Stimulated activated CD4-positive, alpha-beta T cell treated with anti-CD3 and anti-CD28 coated beads, Interleukin-1b, Interleukin-23, amount 100 ng/mL, for 24 hours (primary cell): Measurements from ENCODE around the gene PDGFA.

Source experiments
- DNase-seq, 4 experiments: peaks; one replicate each; pipeline ENCODE4 v3.0.0-alpha.2; 2020; ENCODE audit warnings: low read depth in 4 of 4, low spot score in 1 of 4

PDGFA gene

DNA sequence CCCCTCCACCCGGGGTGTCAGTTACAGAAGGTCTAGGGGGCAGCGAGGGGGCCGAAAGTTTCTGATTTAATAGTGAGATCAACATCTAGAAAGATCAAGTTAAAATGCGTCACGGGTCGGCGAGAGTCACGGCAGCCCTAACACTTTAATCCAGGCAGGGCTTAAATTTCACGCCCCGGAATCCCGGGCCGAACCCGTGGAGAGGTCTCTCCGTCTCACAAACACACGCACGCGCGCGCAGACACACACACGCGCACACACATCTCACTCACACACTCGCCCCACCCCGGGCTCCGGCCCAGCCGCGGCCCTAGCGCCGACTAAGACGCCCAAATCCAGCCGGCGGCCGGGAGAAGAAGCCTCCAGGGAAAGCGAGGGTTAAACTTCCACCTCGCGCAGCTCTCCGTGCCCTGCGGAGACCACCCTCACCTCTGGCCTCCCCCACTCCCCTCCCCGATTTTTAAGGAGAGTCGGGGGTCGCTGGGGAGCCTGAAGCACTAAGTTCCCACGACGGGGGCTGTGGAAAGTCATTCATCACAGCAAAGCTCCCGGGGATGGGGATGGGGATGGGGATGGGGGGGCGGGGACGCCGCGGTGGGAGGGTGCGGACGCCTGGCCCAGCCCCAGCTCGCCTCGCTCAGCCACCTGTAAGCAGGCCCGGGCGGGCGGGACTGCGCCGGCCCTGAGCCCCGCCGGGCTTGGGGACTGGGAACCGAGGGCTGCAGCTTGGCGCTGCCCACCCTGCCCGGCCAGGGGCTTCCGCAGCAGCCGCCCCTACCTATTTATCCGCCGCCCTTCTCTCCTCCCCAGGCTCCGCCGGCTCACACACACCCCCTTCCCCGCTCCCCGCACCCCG is 1.6 kb downstream of the PDGFA start:
- DNase-seq = no peak

DNA sequence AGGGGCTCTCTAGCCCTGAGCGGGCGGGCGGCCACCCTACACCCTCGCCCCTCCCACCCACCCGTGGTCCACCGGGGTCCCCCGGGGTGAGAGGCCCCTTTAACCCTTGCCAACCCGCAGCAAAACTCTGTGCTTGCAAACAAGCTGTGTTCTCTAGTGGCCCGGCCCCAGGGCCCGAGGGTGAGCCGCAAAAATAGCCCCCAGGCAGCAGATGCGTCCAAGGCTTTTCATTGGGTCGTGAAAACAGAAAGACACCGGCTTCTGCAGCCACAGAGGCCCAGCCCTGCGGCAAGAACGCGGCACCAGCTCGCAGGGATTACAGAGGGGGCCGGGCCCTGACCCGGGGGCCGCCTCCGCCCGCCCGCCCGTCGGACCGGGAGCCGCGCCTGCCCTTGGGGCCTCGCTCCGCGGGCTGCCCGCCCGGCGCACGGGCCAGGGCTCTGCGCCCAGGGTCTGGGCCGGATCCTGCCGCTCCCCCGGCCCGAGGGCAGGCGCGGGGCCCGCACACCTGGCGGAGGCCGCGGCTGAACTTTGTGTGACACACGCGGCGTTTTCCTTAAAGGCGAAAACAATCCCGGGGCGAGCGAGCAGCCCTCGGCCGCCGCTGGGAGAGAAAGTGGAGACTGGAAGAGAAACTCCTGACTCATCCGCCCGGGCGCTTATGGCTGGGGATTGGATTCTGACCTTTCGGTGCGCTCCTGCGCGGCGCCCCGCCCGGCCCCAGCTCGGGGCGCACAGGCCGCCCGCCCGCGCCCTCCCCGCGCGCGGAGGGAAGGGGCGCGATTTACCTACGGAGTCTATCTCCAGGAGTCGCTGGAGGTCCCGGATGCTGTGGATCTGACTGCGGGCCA is 2.8 kb downstream of the PDGFA start:
- no peak for DNase-seq

DNA sequence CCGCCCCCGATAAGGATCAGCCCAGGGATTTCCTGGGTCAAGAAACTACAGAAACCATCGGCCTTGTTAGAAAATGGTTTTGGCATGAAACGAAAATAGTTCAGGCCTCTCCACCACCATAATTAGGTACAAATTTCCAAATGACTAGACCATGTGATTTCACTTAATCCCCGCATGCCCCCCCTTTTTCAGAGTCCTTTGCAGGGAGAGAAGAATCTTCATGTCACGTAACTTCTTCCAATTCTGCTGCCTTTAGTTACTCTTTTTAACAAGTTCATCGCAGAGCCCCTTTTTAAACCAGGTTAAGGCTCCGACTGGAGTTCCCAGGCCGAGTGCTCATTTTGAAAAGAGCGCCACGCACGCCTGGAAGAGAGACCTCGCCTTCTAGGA is 3.4 kb downstream of the PDGFA start:
- DNase-seq = no peak

- no peak for DNase-seq
Observed at GRCh38 chr7:515628-516027, 4.0 kb downstream of the PDGFA start.

DNA sequence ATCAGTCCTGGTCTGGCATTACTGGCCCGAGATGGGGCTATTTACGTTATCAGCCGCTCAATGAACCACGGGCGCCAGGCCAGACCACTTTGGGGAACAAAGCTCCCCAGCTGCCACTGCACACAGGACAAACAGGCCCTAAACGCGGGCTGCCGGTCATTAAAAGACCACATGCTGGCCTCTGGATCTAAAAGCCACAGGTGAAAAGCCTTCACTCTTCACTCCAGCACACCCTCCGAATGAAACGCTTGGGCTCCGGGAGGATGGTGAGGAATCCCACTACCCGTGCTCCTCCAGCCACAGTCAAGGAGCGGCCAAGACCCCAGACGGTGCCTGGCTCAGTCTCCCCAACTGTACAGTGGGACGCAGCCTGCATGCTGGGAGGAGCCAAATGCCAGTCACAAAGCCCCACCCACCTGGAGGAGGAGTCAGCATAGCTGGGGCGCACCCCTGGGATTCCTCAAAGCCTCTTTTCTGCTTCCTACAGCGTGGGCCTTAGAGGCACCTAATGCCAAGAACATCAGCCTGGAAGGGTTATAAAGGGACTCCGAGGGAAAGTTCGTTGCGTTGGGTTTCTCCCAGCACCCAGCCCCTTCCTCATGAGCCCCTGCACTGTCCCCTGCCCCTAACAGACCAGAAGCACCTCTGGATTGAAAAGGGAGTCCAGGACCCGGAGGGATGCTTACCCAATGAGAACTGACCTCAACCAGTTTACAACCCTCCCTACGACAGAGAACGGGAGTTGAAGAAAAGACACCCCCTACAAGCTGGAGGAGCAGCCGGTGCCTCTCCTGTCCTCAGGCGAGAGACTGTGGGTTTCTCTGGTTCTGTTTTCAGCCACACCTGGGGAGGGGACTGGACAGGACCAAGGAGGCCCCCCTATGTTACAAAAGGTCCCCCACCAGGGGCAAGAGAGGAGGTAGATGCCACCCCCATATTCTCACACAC is 4.7 kb downstream of the PDGFA start:
- no peak for DNase-seq

DNA sequence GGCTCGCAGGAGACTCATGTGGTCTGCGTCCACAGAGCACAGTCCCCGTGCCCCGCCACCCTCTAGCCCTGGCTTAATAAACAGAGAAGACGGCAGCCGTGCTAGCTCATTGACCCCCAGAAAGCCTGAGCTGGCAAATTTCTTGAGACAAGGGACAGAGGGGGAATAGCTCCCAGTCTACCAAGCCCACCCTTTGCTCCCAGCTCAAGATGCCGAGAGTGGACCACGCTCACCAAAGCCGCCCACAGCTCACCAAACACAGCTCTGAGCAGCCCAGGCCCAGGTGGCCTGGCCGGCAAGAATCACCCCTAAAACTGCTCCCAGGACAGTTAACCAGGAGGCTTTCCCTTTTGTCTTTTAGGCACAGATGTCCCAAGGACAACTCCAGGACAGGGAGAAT is 5.4 kb downstream of the PDGFA start:
- DNase-seq = no peak

GRCh38 chr7:513521-514166 is 6.0 kb downstream of the PDGFA start:
- DNase-seq = no peak

GRCh38 chr7:512541-513311 is 6.9 kb downstream of the PDGFA start:
- DNase-seq = no peak

DNA sequence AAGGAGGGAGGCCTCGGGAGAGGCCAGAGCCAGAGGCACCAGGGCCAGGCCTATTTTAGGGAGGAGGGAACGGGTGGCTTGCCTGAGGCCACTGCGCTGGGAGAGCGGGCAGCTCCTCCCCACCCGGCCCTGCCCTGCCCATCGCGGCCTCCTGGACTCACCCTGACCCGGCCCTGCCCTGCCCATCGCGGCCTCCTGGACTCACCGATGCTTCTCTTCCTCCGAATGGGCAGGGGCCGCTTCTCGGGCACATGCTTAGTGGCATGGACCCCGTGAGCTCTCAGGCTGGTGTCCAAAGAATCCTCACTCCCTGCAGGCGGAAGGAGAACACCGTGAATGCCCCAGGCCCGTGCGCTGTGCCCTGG is 7.5 kb downstream of the PDGFA start:
- DNase-seq = no peak

DNA sequence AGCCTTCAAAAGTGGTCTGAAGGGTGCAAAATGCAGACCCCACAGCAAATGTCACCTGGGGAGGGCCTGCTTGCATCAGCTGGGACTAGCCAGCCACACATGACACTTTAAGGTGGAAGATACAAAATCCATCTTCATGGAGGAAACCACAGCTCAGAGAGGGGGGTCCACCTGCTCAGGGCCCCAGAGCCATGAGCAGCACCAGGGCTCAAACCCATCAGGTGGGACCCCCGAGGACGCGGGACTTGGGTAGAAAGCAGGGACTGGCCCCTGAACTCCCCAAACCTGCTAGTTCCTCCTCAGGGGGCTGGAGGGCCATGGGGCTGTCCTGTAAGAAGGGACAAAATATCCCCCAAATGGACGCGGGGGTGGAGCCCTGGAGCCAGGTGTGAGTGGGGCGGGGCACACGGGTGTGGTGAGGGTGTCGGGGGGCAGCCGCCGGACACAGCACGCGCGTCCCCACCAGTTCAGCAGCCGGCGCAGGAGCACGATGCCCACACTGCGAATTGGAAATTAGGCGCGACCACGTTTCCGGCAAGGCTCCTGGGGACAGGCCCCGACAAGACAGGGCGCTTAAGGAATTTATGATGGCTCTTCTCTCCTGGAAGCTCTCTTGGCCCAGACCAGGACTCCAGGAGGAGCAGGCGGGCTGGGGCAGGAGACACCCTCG is 8.0 kb downstream of the PDGFA start:
- DNase-seq = no peak

DNA sequence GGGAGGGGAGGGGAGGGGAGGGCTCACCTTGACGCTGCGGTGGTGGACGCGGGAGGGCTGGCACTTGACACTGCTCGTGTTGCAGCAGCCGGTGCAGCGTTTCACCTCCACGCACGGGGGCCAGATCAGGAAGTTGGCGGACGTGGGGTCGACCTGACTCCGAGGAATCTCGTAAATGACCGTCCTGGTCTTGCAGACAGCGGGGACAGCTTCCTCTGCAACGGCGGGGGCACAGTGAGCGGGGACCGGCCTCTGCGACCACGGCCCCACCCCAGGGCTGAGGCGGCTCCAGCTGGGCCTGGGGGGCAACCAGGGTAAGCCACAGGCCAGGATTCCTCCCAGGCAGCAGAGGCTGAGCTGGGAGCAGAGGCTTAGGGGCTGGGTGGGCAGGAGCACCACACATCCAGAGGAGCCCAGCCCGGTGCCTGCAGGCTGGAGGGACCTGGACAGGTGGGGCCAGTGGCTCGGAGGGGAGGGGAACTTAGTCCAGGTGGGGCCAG is 8.8 kb downstream of the PDGFA start:
- no peak for DNase-seq

DNA sequence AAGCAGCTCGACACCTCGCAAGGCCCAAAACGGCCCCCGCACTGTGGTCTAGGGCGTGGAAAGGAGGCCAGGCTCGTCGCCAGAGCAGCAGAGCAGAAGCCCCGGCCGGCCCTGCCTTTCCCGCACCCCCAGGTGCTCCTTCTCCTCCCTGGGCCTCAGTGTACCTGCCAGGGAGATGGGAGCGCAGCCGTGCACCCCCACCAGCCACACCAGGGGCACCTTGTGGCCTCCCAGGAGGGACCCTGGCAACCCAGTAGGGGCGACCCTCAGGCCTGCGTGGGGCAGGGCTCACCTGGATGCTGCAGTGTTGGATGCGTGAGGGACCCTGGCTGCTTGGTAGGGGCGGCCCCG is 9.5 kb downstream of the PDGFA start:
- no peak for DNase-seq

DNA sequence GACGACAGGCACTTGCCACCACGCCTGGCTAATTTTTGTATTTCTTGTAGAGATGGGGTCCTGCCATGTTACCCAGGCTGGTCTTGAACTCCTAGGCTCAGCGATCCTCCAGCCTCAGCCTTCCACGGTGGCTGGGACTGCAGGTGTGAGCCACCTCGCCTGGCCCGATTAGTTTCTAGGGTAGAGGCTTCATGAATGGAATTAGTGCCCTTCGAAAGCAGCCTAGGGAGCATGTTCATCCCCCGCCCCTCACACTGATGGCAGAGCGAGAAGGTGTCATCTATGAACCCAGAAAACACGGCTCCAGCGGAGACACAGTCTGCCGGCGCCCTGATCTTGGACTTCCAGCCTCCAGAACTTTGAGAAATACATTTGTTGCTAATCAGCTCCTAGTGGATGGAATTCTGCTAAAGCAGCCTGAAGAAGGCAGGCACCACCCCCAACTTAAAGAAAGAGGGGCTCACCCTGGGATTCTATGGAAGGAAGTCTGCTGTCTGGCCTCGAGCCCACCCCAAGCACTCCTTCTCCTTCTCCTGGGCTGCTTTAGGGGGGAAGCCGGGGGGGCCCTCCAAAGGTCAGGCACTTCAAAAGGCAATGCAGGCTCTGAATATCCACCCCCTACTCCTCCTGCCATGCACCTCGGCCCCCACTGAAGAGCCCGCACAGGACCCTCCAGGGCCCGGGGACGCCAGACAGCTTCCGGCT is 10.1 kb downstream of the PDGFA start:
- no peak for DNase-seq

- no peak for DNase-seq
Observed at GRCh38 chr7:508461-509170, 11.0 kb downstream of the PDGFA start.

GRCh38 chr7:507623-508300 is 11.9 kb downstream of the PDGFA start:
- no peak for DNase-seq

- DNase-seq = no peak
Observed at GRCh38 chr7:506921-507622, 12.6 kb downstream of the PDGFA start.

GRCh38 chr7:506391-506831 is 13.2 kb downstream of the PDGFA start:
- DNase-seq = no peak
